Activated CD8-positive, alpha-beta memory T cell treated with anti-CD3 and anti-CD28 coated beads for 4 hours (primary cell): ENCODE results near the gene AMIGO2.
"Not testable (repeated sequence)": the region's sequence is repeated elsewhere in the genome, so short reads cannot be mapped to it uniquely, and the experiment has no call there.

Source experiments
- DNase-seq, 2 donors: peaks; one replicate each; pipeline ENCODE4 v3.0.0-alpha.2; 2020; ENCODE audit warnings: low read depth in 2 of 2

Gene AMIGO2

DNA sequence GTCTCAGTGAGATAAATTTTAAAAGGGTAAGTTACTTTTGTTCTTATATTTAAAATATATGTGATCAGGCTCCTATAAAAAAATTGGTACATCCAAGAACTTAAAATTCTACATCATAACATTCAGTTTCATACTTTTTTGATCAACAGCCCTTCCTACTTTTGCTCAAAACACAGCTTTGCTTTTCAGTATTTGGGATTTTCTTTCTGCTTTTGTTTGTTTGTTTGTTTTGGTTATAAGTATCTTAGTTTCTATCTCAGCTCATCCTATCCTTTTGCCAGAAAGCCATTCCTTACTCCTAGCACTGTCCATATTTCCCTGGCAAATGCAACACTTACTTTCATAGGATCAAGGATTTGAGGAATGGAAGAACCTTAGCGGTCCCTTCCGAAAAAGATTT is 5.0 kb downstream of the AMIGO2 start:
- no peak for DNase-seq

DNA sequence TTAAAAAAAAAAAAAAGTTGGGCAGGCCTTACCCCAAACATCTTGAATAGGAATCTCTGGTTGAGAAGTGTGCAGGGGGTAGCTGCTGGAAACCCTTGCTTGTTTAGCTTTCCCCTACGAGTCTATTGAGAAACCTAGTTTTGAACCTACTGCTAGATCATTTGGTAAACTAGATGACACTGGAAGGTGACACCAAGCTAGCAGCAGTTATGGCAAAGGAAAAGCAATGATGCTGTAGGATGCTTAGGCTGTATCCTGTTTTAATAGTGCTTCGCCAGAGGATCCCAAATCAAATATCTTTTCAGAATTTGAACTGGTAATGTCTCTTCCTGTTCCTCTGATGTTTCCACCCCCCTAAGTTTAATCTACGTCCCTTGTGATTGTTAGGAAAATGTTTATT is 5.8 kb downstream of the AMIGO2 start:
- DNase-seq: no peak

DNA sequence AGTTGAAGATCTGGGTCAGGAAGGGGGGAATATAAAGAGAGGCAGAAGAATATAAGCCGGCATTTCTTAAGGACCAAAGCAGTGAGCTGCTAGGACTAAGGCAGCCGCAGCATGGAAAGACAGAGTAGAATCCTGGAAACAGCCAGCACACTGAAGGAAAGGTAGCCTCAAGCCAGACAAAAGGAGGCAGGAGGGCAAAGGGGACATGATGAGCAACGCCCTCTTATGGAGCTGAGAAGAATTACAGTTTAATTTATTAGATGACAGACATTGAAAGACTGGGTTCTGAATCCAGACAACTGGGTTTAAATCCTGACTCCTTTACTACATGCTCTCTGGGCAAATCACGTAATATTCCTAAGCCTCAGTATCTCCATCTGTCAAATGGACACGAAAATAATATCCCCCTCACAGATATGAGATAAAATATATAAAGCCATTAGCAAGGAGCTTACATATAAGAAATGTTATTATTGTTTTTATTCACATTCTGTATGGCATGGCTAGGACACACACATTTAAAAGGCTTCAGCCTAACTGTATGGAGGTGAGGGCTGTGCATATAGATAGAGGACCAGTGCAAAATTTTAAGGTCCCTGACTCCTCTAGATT is 8.4 kb downstream of the AMIGO2 start:
- no peak for DNase-seq

DNA sequence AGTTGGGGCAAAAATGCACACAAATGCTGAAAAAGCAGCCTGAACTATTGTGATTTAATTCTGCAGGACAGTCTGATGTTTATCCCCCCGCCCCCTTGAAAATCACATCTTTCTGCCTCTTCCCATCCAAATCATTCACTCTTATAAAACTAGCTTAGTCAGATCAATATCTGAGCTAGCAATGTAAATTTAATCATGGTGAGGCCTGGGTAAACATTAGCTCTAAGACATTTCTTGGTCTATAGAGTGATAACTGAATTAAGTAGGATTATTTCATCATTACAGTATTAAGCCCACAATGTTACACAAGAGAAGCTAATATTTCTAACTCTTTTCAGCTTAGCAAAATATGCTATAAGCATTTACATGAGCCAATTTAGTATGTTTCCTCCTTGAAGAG is 9.4 kb downstream of the AMIGO2 start:
- DNase-seq: no peak

DNA sequence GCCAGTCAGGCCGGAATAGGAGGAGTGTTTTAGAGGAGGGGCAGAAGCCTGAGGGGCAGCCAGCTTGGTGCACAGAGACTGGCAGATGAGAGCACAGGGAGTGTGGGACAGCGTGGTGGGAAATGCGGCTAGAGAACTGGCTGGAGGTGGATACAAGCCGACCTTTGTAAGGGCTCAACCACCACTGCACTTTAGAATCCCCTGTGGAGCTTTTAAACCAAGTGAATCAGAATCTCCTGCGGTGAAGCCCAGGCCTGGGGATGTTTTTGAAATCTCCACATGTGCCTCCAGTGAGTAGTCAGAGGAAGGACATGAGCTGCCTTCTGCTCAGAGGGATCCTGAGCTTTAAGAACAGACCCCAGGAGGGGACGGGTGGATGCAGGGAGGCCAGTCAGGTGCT is 11.2 kb downstream of the AMIGO2 start:
- DNase-seq: no peak

DNA sequence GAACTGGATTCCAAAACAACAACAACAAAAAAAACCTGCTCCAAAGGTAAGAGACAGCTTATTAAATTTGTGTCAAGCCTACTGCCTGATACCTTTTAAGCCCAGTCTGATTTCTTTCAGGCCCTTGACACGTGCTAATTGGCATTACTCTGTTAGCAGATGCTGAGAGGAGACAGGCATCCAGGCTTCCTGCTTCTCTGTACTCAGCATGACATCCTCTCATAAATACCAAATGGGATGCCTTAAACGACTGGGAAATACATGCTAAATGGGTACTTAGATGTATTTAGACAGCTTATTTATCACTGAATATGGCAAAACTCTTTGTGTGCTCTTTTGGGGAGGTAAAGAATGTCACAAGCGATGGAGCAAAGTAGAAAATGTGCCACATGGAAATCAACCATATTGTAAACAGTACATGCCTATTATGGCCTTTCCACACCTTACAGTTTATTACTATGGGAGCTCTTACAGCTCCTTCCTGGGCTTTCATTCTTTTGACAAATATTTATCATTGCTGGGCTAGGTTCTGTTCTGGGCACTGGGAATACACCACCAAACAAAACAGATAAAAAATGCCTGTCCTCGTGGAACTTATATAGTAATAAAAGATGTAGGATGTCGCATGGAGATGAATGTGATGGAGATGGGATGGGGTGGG is 11.9 kb downstream of the AMIGO2 start:
- no peak for DNase-seq

DNA sequence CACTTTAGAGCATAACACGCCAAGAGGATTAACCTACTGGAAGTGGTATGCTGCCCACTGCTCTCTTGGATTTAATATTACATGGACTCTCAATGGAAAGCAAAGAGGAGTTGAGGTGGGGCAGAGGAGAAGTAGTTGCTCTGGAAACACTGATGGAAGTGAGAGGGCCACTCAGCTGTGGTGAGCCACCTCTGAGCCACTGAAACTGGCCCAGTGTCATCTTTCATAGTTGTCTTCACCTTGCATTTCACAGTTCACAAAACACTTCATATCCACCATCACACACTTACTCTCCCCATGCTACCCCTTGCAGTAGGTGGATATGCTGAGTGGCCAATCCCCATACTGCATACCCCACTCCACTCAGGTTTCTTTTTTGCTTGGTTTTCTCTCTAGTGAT is 12.6 kb downstream of the AMIGO2 start:
- DNase-seq: no peak

DNA sequence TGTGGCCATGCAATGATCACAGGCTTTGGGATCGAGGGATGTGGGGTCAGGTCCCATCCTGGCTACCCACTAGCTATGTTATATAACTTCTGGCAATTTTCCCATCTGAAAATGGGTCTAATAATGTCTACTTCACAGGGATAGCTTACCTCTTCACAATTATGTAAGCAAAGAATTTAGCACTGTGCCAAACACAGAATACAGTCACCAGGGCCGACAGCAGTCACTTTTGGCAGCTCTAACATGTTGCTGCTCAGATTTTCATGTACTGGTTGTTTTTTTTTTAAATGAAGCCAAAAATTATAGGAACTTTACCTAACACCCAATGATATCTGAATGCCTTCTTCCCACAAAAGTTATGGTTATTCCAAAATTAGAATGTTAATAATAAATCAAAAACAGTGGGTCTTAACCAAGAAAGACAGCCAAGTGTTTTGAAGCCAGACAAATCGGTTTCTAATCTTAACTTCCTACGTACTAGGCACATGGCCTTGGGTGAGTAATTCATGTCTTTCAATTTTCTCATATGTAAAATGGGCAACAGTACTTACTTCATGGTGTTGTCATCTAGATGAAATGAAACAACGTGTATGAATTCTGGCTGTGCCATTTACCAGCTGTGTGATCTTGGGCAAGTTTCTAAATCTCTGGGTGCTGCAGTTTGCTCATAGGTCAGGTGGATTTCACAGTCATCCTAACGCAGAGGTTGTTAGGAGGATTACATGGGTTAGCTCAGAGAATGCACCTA is 13.3 kb downstream of the AMIGO2 start:
- DNase-seq: no peak

DNA sequence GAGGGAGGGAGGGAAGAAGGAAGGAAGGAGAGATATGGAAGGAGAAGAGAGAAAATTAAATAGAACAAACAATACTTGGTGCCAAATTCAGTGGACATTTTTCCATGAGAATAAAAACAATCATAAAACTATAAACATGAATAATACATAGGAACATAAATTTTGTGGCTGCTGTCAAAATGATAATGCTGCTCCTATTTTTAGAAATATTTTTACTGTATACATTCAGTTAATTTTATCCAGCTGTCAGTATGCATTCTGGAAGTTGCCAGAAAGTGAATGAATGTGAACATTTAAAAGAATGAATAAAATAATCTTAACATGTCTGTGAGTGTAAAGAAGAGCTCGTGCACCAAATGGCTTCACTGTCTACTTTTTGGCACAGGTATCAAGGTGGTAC is 14.2 kb downstream of the AMIGO2 start:
- DNase-seq: no peak

DNA sequence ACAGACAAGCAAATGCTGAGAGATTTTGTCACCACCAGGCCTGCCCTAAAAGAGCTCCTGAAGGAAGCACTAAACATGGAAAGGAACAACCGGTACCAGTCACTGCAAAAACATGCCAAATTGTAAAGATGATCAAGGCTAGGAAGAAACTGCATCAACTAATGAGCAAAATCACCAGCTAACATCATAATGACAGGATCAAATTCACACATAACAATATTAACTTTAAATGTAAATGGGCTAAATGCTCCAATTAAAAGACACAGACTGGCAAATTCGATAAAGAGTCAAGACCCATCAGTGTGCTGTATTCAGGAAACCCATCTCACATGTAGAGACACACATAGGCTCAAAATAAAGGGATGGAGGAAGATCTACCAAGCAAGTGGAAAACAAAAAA is 21.1 kb downstream of the AMIGO2 start:
- not testable (repeated sequence) for DNase-seq

DNA sequence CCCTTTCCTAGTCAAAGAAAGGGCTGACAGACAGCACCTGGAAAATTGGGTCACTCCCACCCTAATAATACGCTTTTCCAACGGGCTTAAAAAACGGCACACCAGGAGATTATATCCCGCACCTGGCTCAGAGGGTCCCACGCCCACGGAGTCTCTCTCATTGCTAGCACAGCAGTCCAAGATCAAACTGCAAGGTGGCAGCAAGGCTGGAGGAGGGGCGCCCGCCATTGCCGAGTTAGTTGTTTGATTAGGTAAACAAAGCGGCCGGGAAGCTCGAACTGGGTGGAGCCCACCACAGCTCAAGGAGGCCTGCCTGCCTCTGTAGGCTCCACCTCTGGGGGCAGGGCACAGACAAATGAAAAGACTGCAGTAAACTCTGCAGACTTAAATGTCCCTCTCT is 22.8 kb downstream of the AMIGO2 start:
- not testable (repeated sequence) for DNase-seq

DNA sequence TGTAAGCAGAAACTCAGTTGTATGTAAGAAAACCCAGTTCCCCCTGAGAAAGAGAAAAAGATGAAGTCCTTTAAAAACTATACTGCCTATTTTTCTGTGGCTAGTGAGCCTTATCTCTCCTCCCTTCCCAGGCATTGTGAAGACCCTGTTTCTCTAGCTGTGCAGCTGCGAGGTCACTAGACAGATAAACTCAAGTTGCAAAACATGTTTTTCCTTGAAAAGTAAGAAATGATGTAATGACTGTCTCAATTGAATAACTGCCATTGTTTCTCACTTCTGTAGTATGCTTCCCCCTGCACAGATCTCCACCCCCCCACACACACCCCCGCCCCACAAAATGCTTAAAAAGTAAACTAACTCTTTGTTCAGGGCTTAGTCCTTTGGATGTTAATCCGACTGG is 23.9 kb downstream of the AMIGO2 start:
- not testable (repeated sequence) for DNase-seq

DNA sequence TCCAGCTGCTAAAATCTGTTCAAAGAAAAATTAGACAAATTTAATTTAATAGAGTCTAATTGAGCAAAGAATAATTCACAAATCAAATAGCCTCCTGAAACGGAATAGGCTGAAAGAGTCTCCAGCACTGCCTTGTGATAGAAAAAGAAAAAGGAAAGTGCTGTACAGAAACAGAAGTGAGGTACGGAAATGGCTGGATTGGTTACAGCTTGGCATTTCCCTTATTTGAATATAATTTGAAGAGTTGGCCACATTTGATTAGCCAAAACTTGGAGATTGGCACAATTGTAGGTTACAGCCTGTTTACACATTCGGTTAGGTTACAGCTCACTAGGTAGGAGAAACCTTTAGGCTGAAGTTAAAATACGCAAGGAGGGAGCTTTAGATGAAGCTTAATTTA is 25.1 kb downstream of the AMIGO2 start:
- DNase-seq: no peak

DNA sequence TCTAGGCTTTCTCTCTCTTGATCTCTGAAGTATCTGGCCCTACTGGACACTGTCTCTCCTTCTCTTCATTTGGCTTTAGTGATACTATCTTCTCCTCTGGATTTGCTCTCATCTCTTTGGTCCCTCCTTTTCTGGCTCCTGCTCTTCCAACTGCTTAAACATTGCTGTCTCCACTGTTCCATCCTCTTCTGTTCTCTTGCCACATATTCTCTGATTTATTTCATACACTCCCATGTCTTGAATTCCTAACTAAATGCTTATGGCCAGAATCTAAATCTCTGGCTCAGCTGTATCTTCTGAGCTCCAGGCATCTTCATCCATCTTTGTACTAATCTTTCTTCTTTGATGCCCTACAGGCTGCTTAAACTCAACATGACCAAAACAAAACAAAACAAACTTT is 25.8 kb downstream of the AMIGO2 start:
- DNase-seq: no peak

DNA sequence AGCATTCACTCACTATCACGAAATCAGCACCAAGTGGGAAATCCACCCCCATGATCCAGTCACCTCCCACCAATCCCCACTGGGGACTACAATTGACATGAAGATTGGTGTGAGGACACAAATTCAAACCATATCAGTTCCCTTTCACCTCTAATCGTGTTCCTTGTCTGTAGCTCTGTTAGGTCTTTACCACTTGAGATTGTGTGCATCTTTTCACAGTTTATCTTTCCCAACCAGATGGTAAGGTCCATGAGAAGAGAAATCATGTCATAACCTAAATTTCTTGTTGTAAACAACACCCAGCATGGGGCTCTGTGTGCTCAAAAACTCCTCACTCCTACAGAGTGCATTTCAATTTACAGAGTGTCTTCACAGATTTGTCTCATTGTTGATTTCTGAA is 27.5 kb downstream of the AMIGO2 start:
- no peak for DNase-seq

DNA sequence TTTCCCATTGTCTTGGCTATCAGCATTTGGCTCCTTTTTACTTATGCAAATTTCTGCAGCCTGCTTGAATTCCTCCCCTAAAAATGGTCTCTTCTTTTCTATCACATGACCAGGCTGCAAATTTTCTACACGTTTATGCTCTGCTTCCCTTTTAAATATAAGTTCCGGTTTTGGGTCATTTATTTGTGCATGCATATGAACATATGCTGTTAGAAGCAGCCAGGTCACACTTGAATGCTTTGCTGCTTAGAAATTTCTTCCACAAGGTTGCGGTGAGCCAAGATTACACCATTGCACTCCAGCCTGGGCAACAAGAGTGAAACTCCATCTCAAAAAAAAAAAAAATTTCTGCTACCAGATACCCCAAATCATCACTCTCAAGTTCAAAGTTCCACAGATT is 28.5 kb downstream of the AMIGO2 start:
- not testable (repeated sequence) for DNase-seq

DNA sequence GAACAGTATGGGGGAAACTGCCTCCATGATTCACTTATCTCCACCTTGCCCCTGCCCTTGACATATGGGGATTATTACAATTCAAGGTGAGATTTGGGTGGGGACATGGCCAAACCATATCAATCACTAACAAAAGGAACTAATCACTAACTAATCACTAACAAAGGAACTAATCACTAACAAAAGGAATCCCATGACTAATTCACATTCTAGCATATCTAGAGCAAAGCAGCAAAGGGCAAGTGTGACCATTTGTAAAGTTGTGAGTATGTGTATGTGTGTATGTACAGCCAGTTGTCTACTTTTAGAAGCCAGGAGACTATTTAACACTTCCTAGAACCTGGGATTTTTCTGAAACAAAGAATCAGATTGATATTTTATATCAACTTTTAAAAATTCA is 31.2 kb downstream of the AMIGO2 start:
- DNase-seq: no peak

DNA sequence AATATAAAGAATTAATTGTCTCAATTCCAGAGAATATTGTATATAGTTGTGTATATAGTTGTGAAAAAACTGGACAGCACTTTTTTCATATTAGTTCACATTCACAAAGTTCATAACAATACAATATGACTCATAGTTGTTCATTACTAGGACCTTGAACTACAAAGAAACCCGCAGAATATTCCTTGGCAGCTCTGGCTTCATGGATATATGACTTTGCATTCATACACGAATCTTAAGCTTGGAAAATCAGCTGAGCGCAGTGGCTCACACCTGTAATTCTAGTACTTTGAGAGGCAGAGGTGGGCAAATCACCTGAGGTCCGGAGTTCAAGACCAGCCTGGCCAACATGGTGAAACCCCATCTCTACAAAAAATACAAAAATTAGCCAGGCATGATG is 38.4 kb downstream of the AMIGO2 start:
- no peak for DNase-seq

DNA sequence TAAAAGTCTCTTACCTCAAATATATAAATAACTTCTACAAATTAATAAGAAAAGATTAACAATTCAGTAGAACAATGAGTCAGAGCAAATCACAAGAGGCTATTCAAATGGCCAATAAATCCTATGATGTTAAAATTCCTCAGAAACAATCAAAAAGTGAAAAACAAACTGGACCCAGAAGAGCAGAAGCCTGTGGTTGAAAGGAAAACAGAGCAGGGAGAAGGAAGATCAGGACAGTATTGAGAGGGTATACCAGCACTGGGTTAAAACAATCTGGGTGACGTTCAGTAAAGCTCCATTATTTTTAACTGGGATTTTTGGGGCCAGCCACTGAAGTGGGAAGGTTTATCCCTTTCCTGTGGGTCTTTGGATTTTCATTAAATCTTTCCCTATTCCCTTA is 40.0 kb downstream of the AMIGO2 start:
- no peak for DNase-seq

DNA sequence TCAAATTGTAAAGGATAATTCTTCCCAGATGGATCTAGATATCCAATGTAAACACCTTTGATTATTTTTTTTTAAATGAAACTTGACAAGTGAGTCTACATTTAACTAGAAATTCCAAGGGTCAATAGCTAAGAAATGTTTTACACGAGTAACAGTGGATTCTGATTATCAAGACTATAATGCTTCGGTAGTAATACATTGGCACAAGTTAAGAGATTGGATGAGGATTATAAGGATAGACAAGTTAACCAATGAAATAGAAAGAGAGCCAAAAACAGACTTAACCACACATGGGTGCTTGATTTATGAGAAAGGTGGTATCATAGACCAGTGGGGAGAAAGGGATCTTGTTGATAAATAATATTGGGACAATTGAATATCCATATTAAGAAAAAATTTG is 40.7 kb downstream of the AMIGO2 start:
- DNase-seq: no peak

DNA sequence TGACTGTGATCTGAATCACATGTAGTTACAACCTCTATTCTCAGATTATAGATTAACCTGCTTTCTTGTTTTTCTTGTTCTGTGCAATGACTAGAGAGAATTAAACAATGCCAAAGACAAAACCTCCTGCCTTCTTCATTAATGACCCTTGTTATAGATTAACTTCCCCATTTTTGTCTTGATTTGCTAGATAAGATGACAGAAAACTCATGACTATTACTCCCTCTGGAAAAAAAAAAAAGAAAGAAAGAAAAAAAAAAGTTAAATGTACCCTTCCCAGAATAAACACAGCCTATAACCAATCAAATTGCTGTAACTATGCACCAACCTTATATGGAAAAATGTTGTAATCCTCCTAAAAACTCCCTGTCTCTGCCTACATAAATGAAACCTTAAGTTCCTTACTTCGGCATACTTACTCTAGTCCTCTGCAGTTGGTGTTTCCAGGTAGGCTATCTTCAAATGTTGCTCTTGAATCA is 41.5 kb downstream of the AMIGO2 start:
- DNase-seq: no peak

DNA sequence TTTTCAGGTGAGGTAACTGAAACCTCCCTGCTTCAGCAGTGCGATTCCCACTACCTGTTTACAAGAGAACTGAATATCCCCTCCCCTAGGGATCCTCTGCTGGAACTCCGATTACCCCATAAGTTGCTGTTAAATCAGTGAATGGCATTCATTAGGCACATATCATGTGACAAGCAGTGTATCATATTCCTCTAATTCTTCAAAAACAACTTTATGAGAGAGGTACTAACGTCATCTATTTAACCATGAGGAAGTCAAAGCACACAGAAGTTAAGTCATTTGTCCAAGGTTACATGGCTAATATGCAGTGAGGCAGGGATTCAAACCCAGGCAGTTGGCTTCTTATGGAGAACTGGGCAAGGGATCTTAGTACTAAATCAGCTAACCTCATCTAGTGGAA is 44.3 kb downstream of the AMIGO2 start:
- DNase-seq: no peak

DNA sequence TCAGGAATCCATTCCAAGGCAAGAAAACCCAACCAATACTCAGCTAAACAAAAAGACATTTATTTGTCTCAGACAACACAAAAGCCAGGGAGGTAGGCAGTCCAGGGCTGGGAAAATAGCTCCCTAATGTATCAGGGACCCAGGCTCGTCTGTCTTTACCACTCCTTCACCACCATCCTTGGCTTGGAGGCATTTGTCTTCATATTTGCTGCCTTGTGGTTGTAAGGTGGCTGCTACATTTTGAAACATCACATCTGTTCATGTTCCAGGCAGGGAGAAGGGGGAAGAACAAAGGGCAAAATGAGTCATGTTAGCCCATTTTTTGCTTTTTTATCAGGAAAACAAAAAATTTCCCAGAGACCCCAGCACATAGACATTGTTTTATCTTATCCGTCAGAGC is 45.1 kb downstream of the AMIGO2 start:
- DNase-seq: no peak
